GM19240 (cell line): Measurements from ENCODE around the gene AHNAK.

Experiments
- DNase-seq: peaks from one replicate; pipeline ENCODE4 v3.0.0; 2011; ENCODE audit warnings: low spot score; ENCODE audit not compliant: insufficient read length

The AHNAK gene

GRCh38 chr11:62438641-62439040 lies 108.0 kb downstream of the AHNAK start:
- no peak for DNase-seq

- DNase-seq, result no peak
Observed at GRCh38 chr11:62437616-62438015, 109.0 kb downstream of the AHNAK start.

DNA sequence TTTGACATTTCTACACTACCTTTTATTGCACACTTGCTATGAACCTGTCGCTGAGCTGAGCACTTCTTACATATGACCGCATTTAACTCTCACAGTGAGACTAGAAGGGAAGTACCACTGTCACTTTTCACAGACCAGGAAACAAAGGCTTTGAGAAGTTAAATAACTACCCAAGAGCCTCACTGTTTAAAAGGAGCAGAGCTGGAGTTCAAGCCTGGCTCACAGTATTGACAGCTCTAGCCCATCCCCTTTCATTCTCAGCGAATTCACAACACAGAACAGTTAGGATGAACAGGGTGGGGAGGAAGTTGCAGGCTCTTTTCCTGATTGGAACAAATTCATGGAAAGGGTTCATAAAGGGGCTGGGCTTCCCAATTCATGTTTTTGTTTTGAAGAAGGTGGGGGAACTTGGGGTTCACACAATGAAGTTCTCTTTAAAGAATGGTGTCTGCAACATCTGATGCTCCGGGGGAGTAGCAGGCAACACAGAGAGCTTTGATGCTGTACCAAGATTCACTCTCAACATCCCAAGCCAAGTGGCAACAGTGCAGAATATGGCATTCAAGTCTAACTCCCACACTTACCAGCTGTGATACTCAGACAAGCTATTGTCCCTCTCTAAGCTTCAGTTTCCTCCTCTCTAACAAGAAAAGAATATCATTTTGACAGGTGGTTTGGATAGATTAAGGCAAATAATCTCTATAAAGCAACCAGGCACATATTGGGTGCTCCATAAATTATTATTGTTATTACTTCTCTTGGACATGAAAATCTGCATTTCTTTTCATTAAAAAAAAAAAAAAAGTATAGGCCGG lies 110.6 kb downstream of the AHNAK start:
- DNase-seq, result no peak

DNA sequence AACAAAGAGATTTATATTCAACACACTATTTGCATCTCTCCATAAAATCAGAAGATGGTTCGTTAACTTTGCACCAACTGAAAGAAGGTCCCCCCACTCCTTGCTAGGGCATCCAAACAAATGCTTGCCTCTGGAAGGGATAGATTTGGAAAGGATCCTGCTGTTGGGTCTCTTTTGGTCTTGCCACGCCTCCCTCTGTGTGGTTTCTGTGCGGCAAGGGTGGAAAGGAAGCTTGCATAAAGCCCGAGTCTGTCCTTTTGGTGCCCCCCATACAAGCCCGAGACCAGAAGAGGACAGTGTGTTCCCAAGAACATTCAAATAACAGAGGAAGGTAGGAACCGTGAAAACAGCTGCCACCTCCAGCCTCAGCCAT lies 112.7 kb downstream of the AHNAK start:
- DNase-seq, result no peak

DNA sequence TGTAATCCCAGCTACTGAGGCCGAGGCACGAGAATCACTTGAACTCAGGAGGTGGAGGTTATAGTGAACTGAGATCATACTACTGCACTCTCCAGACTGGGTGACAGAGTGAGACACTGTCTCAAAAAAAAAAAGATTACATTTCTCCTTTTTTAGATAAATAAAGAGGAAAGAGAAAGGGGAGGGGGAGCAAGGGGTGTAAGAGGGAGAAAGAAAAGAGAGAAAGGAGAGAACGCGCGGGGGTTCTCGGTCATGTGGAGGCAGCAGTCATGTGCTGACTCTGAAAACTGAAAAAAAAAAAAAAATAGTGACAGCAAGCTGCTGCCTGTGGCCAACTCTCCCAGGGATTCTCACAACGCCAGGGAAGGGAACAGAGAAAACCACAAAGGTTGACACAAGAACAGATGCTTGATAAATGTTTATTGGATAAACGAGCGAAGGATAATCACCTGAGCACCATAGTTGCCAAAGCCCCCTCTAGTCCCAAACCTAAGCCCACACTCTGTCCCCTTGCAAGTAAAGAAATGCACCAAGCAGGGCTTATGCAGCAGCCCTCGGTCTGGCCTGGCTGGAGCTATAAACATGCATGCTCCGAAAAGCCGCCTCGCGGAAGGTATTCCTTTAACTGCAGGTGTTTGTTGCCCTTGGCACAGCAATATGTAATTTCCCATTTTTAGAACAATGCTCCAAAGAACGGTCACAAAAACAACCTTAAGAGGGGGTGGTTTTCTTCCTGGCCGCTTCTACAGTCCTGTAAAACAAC lies 113.3 kb downstream of the AHNAK start:
- DNase-seq, result no peak

GRCh38 chr11:62432695-62433094 lies 113.9 kb downstream of the AHNAK start:
- no peak for DNase-seq

DNA sequence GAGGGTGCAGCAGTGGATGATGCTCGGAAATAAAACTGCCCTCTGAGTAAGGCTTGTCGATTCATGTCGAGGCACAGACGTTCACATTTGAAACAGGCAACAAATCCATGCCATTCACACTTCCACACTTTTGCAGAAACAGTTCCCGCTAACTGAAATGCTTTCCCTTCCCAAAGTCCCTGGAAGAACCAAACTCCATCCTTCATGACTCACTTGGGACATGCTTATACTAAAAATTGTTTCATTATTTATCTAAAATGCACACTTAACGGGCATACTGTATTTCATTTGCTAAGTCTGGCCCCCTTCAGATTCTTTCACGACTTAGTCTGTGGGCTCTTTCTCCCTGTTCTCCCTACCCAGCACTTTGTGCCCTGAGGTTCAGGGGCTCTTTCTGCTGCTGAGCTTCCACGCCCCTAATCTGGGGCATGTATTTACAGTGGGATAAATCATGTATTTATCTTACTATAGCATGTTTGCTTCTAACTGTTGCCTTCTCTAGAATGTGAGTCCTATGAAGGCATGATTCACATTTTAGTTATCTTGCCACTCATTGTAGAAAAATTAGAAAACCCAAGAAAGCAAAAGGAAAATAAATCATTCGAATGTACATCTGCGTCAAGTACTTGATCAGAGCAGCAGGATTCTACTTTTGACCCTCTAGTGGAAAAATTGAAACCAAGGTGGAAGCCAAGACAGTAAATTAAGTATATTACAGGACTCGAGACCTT lies 115.3 kb downstream of the AHNAK start:
- DNase-seq, result no peak

GRCh38 chr11:62430425-62430824 lies 116.2 kb downstream of the AHNAK start:
- DNase-seq, result no peak

GRCh38 chr11:62428871-62429560 lies 117.6 kb downstream of the AHNAK start:
- DNase-seq, result no peak

DNA sequence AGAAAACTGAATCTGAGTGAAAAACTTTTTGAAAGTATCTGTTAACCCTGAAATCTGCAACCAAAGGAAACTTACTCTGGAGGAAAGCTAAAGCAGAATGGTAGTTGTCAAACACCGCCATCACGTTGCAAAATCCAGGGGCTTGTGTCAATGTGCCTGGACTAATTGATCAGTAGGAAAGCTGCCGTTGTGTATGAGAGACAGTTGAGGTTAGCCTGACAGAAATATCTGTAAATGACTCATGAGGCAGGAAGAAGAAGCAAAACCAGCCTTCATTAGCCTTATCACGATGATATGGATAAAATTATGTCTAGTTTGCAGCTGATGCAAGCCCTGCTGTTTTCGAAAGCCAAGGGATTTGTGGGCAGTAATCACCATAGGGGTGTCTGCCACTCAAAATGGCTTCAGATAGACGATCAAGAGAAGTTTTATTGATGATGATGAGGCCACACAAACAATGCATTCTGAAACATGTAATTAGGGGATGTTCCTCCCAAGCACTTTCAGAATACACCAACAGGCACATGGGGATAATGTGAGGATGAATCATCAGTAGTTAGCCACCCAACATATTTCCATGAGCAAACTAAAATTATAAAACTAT lies 118.9 kb downstream of the AHNAK start:
- DNase-seq, result no peak

GRCh38 chr11:62423012-62423411 lies 123.6 kb downstream of the AHNAK start:
- no peak for DNase-seq

GRCh38 chr11:62421996-62422395 lies 124.6 kb downstream of the AHNAK start:
- no peak for DNase-seq

GRCh38 chr11:62420882-62421281 lies 125.7 kb downstream of the AHNAK start:
- DNase-seq, result no peak

DNA sequence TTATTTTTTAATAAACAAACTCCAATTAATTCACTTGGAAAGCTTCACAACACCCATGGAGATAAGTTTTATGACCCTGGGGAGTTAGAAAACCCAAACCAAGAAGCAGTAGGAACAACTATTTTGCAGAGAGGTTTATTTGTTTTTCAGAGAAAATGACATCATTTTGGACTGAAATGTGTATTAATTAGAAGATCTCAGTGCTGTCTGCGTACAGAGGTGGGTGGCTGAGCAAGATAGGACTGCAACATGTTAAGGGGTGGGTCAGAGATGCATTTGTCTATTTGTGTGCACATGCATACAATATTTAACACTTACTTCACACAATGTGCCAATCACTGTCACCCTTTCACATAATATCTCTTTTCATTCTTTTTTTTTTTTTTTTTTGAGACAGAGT lies 126.7 kb downstream of the AHNAK start:
- DNase-seq, result no peak

DNA sequence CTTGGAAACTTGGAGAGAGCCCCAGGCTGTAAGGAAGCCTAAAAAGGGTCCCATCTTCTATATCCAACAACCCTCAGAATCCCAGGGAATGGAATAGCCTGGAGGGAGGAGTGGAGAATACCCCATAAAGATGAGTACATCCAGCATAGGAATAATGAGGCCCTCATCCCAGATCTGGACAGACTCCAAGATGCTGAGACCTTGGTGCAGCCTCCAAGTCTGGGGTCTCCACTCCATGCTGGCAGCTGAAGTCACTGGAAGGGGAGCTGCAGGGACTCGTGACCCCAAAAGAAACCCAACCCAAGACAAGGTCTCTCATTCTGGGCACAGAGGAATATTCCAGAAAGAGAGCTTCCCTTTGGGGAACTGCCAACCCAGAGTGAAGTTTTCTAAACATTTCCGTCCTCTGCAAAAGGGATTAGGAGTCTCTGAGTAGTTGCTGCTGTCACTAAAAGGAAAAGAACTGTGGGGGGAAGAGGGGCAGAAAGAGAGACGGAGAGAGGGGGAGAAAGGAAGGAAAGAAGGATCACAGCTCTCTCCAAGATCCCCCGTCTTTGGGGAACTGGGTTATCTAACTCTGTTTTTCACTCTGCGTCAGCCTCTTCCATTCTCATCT lies 127.2 kb downstream of the AHNAK start:
- no peak for DNase-seq

GRCh38 chr11:62418733-62419132 lies 127.9 kb downstream of the AHNAK start, which contains the start of gene SCGB1A1:
Gene SCGB1A1, plus strand, starts transcription at chr11:62419033. Its CDS starts 63 bp downstream, at chr11:62419096.
- no peak for DNase-seq

GRCh38 chr11:62418136-62418535 lies 128.5 kb downstream of the AHNAK start:
- no peak for DNase-seq

GRCh38 chr11:62416596-62416995 lies 130.0 kb downstream of the AHNAK start:
- no peak for DNase-seq

DNA sequence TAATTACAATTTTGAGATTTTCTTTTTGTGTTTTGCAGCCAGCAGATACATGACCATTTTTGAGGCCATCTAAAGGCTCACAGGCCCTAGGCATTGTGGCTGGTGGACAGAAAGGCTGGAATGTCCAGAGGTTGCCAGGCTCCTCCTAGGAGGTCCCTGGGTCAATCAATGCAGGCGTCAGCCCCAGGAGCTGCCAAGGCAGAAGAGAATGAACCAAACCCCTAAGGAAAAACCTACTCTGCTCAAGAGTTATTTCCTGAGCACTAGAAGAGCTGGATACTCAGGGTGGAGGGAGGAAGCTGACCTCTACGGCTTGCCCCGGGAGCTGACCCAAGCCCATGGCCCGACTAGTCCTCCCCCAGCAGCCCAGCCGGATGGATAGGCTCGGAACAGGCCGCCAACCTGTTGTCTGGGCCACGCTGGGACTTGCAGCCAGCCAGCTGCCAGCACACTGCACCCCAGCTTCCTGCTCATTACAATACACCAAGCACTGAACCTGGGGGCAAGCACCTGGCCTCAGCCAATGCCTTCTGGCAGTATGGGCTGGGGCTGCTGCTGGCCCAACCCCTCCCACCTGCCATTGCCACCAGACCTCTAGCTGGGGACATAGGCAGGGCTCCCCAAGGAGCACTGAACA lies 133.4 kb downstream of the AHNAK start:
- DNase-seq, result no peak

GRCh38 chr11:62411524-62411923 lies 135.1 kb downstream of the AHNAK start:
- DNase-seq, result no peak
